HepG2 (cell line): ENCODE data around the gene IGFBP6. TPM values are rescaled to one million over a fixed set of nuclear protein-coding genes. Genes with fewer than 3 reads are reported as not detected.

ENCODE experiments used
- ATAC-seq: fragments of 200-7000 bp; cut with Tn5 transposase; 3 replicates; pipeline ENCODE4 v1.9.1; 2020; ENCODE audit warnings: mild to moderate bottlenecking, moderate library complexity
- BruUV-seq: library from RNA; stranded (reverse); fragments of 400-500 nt; replicated peaks from 2 replicates; lab custom pipeline; 2021; lab: Mats Ljungman, UMichigan
- CTCF ChIA-PET: fragments of 300-600 bp; formaldehyde crosslinking; extraction: SDS; loops from one replicate; lab custom pipeline; 2021; ENCODE audit warnings: low total read pairs, inconsistent platforms, low intra/inter-chr PET ratio; lab: Yijun Ruan, JAX
- POLR2A ChIA-PET: fragments of 350-600 bp; sonication (Branson Sonifier 250); formaldehyde crosslinking; loops from one replicate; lab custom pipeline; 2020; ENCODE audit warnings: antibody characterized with exemption, inconsistent platforms; lab: Yijun Ruan, JAX
- DNase-seq: peaks from one replicate; pipeline ENCODE4 v3.0.0-alpha.2; 2015; ENCODE audit warnings: low spot score
- FAIRE-seq: peaks from 3 replicates; lab custom pipeline; 2011; peaks lifted over from hg19 to GRCh38; lab: Jason Lieb, UNC
- H2AFZ ChIP-seq: one replicate; pipeline ENCODE4 v1.6.1; 2011; ENCODE audit warnings: low read length, inconsistent platforms
- H3K27ac ChIP-seq: fragments of 300-600 bp; 3 replicates; pipeline ENCODE4 v1.8.0; 2011; ENCODE audit warnings: mixed run types, mild to moderate bottlenecking, mixed read lengths, low read length, inconsistent platforms; ENCODE audit not compliant: insufficient read depth; ENCODE audit errors: extremely low read length
- H3K27me3 ChIP-seq, 2 experiments: fragments of 200-600 bp in 1 of 2; 2 replicates in 1 of 2; 3 replicates in 1 of 2; pipeline versions ENCODE4 v1.6.0 to v1.8.0; 2011; ENCODE audit warnings: low read length in 2 of 2, mild to moderate bottlenecking in 2 of 2, moderate library complexity in 2 of 2, inconsistent platforms in 1 of 2; ENCODE audit not compliant: insufficient read depth in 2 of 2, control insufficient read depth in 1 of 2
- H3K36me3 ChIP-seq, 2 experiments: fragments of 200-600 bp in 1 of 2; replicated peaks in 1 of 2; 2 replicates in 1 of 2; 3 replicates in 1 of 2; pipeline versions ENCODE4 v1.5.1 to v1.8.0; 2011; ENCODE audit warnings: low read length in 2 of 2, inconsistent platforms in 1 of 2; ENCODE audit not compliant: insufficient read depth in 2 of 2, control insufficient read depth in 1 of 2
- H3K4me1 ChIP-seq: 2 replicates; pipeline ENCODE4 v1.5.1; 2012; ENCODE audit warnings: low read length, inconsistent platforms; ENCODE audit not compliant: insufficient read depth
- H3K4me2 ChIP-seq: 2 replicates; pipeline ENCODE4 v1.6.0; 2011; ENCODE audit warnings: low read depth, low read length, inconsistent platforms
- H3K4me3 ChIP-seq, 3 experiments: fragments of 200-600 bp in 1 of 3; sonication (generic), shearing (Covaris generic) in 1 of 3; replicated peaks in 1 of 3; 2 replicates each; pipeline ENCODE4 v1.5.1; 2011 to 2016; ENCODE audit warnings: low read length in 3 of 3, inconsistent platforms in 2 of 3, low read depth in 2 of 3, mild to moderate bottlenecking in 2 of 3, control low read depth in 1 of 3, mixed read lengths in 1 of 3; ENCODE audit not compliant: insufficient read depth in 1 of 3
- H3K79me2 ChIP-seq: one replicate; pipeline ENCODE4 v1.6.1; 2011; ENCODE audit warnings: low read length, inconsistent platforms; ENCODE audit not compliant: insufficient read depth
- H3K9ac ChIP-seq: 2 replicates; pipeline ENCODE4 v1.6.0; 2011; ENCODE audit warnings: mild to moderate bottlenecking, low read depth, low read length, inconsistent platforms; ENCODE audit not compliant: insufficient read depth
- H3K9me3 ChIP-seq: 2 replicates; pipeline ENCODE4 v1.5.1; 2012; ENCODE audit warnings: mild to moderate bottlenecking, low read length
- H4K20me1 ChIP-seq: 2 replicates; pipeline ENCODE4 v1.6.0; 2011; ENCODE audit warnings: inconsistent platforms, mild to moderate bottlenecking, low read length, moderate library complexity; ENCODE audit not compliant: insufficient read depth
- HHEX ChIP-seq: IDR thresholded peaks from 2 replicates; pipeline ENCODE4 v1.6.1; 2016; ENCODE audit warnings: control low read depth
- HNRNPK ChIP-seq: fragments of 200-400 bp; formaldehyde crosslinking; IDR thresholded peaks from 2 replicates; pipeline ENCODE4 v1.6.1; 2018; ENCODE audit warnings: low read length, low read depth, moderate library complexity, mild to moderate bottlenecking; ENCODE audit not compliant: poor library complexity, severe bottlenecking
- RNF2 ChIP-seq: fragments of 450-650 bp; conservative IDR thresholded peaks from 2 replicates; pipeline ENCODE4 v1.6.1; 2016; ENCODE audit warnings: low read depth
- TRIM24 ChIP-seq: sonication (generic); formaldehyde crosslinking; IDR thresholded peaks from 2 replicates; pipeline ENCODE4 v1.8.0; 2022; ENCODE audit warnings: mild to moderate bottlenecking, missing genetic modification reagents
- ZNF101 ChIP-seq: sonication (generic); formaldehyde crosslinking; IDR thresholded peaks from 2 replicates; pipeline ENCODE4 v1.4.0; 2020; ENCODE audit warnings: mild to moderate bottlenecking, low read depth, missing genetic modification reagents, borderline replicate concordance
- ZNF3 ChIP-seq: IDR thresholded peaks from 2 replicates; pipeline ENCODE4 v1.7.0; 2017; ENCODE audit warnings: inconsistent platforms
- ZNF746 ChIP-seq: sonication (generic); formaldehyde crosslinking; IDR thresholded peaks from 2 replicates; pipeline ENCODE4 v1.8.0; 2022; ENCODE audit warnings: mild to moderate bottlenecking, missing genetic modification reagents
- ZNF792 ChIP-seq: IDR thresholded peaks from 2 replicates; pipeline ENCODE4 v1.6.1; 2016
- WGBS: methylation state at CpG from one replicate; pipeline ENCODE4 v1.1.6; 2017; ENCODE audit warnings: low lambda C conversion rate; 5-methylcytosine and 5-hydroxymethylcytosine counted together
- in situ Hi-C: cut with HindIII; loops from 2 replicates; pipeline ENCODE4 v1.10.0; 2017; ENCODE audit warnings: low pct_unique_long_range_greater_than_20kb; ENCODE audit not compliant: extremely low pct_ligation_motif_present
- intact Hi-C: fragments of 100-400 bp; cut with micrococcal nuclease; formaldehyde crosslinking; loops from one replicate; pipeline ENCODE4 v1.10.0; 2022; ENCODE audit not compliant: unreplicated experiment
- microRNA-seq: library from miRNA; unstranded; fragments of <30 nt; microRNA quantifications from one replicate; pipeline ENCODE4, GENCODE V29; 2020
- polyA plus RNA-seq, 8 experiments: library from polyadenylated mRNA; depleted of rRNA in 3 of 8; stranded (reverse) in 7 of 8; unstranded in 1 of 8; fragments of >200 nt; fragmentation: Illumina TruSeq in 4 of 8; extraction: Trizol in 4 of 8; gene quantifications; 2 replicates each; pipeline versions ENCODE4 v1.2.1 to v1.2.3, GENCODE V29; 2011 to 2016; ENCODE audit warnings: low read depth in 4 of 8, missing spikeins in 1 of 8, mixed read lengths in 1 of 8; ENCODE audit not compliant: insufficient read depth in 1 of 8
- small RNA-seq, 3 experiments: library from RNA; depleted of rRNA; stranded (forward); fragments of <200 nt; gene quantifications; one replicate each; pipeline ENCODE3, GENCODE V24; 2012; ENCODE audit warnings: low read depth in 2 of 3, low replicate concordance in 1 of 3; ENCODE audit not compliant: insufficient read length in 3 of 3, insufficient read depth in 2 of 3
- total RNA-seq, 5 experiments: library from RNA; depleted of rRNA; stranded (reverse); fragments of >200 nt; fragmentation: Illumina TruSeq; extraction: Trizol; gene quantifications; 2 replicates each; pipeline ENCODE4 v1.2.3, GENCODE V29; 2016; ENCODE audit warnings: low read depth in 1 of 5

Gene IGFBP6
- total and polyA plus RNA-seq, 2 of the 13 experiments (the other 11 are each of a cell fraction or from before 2014, with no cell fraction given) = 3.9 to 25.2 TPM

GRCh38 chr12:53151039-53151438, 53.6 kb downstream of the IGFBP6 start:
- Histone ChIP-seq H3K27me3 (no peaks in the 10 kb centered on the region), H3K36me3 (no peaks in the 10 kb centered on the region), H3K9me3 (no peaks in the 10 kb centered on the region), H2AFZ (no peak overlapping the region), H3K4me1 (peaks cover 1% of the 10 kb centered on the region), H3K4me2 (no peak overlapping the region), H3K4me3 (no peak overlapping the region), H3K79me2 (no peaks in the 10 kb centered on the region), H4K20me1 (no peaks in the 10 kb centered on the region), H3K27ac (no peak overlapping the region), H3K9ac (no peak overlapping the region)
- intact Hi-C loops = no loop called here
- FAIRE-seq = no peak
- TF ChIP-seq ZNF746 (no peak), RNF2 (no peak), ZNF3 (no peak), TRIM24 (CRISPR knock-in tag) (no peak), ZNF792 (no peak), ZNF101 (CRISPR knock-in tag) (no peak), HNRNPK (no peak), HHEX (no peak)
- ChIA-PET POLR2A (no interaction called here), CTCF (no interaction called here)
- no TSS peak for BruUV-seq
- 77% methylated on average over 6 of the region's 6 CpGs for WGBS
- ATAC-seq = no peak
- no peak for DNase-seq
- in situ Hi-C loops = no loop called here

Small RNA genes lying within 50 kb of the gene (microRNA-seq; reads per million reads assigned to microRNA genes)
- 0.68 reads per million for gene MIR6757

Small RNA genes lying within 50 kb of the gene (small RNA-seq; reads per million reads assigned to genes)
- gene HIGD1AP1 = 0 reads per million in 3 experiments
- gene MIR6757 = 0 reads per million in 3 experiments
- 0 reads per million in 3 experiments for gene RNU6-333P

Other genes with a start within 250 kb of the IGFBP6 start
- gene KRT78, start 248.7 kb upstream of the IGFBP6 start, total RNA-seq (2016; rRNA removed; fragmentation: Illumina TruSeq; extraction: Trizol) = not detected in 2 replicates
- not detected in 2 replicates for gene KRT78, start 248.7 kb upstream of the IGFBP6 start, polyA plus RNA-seq (2011; rRNA removed)
- gene KRT8, start 192.6 kb upstream of the IGFBP6 start, total RNA-seq (2016; rRNA removed; fragmentation: Illumina TruSeq; extraction: Trizol) = 718 and 837 TPM in 2 replicates
- gene KRT8, start 192.6 kb upstream of the IGFBP6 start, polyA plus RNA-seq (2011; rRNA removed) = 491 and 498 TPM in 2 replicates
- gene KRT18, start 148.5 kb upstream of the IGFBP6 start, total RNA-seq (2016; rRNA removed; fragmentation: Illumina TruSeq; extraction: Trizol) = 618 and 762 TPM in 2 replicates
- gene KRT18, start 148.5 kb upstream of the IGFBP6 start, polyA plus RNA-seq (2011; rRNA removed) = 433 and 436 TPM in 2 replicates
- gene EIF4B, start 91.2 kb upstream of the IGFBP6 start, total RNA-seq (2016; rRNA removed; fragmentation: Illumina TruSeq; extraction: Trizol) = 548 and 779 TPM in 2 replicates
- gene EIF4B, start 91.2 kb upstream of the IGFBP6 start, polyA plus RNA-seq (2011; rRNA removed) = 327 and 416 TPM in 2 replicates
- 3.2 and 8.9 TPM in 2 replicates for gene TNS2, start 47.6 kb upstream of the IGFBP6 start, total RNA-seq (2016; rRNA removed; fragmentation: Illumina TruSeq; extraction: Trizol)
- 18.0 and 20.4 TPM in 2 replicates for gene TNS2, start 47.6 kb upstream of the IGFBP6 start, polyA plus RNA-seq (2011; rRNA removed)
- gene SPRYD3, start 18.3 kb upstream of the IGFBP6 start, total RNA-seq (2016; rRNA removed; fragmentation: Illumina TruSeq; extraction: Trizol) = 9.0 and 9.2 TPM in 2 replicates
- 9.2 and 10.7 TPM in 2 replicates for gene SPRYD3, start 18.3 kb upstream of the IGFBP6 start, polyA plus RNA-seq (2011; rRNA removed)
- gene SOAT2, start 5.8 kb downstream of the IGFBP6 start, total RNA-seq (2016; rRNA removed; fragmentation: Illumina TruSeq; extraction: Trizol) = 6.1 and 14.9 TPM in 2 replicates
- 108 and 131 TPM in 2 replicates for gene SOAT2, start 5.8 kb downstream of the IGFBP6 start, polyA plus RNA-seq (2011; rRNA removed)
- 15.0 and 16.9 TPM in 2 replicates for gene ZNF740, start 83.1 kb downstream of the IGFBP6 start, total RNA-seq (2016; rRNA removed; fragmentation: Illumina TruSeq; extraction: Trizol)
- 19.0 and 22.0 TPM in 2 replicates for gene ZNF740, start 83.1 kb downstream of the IGFBP6 start, polyA plus RNA-seq (2011; rRNA removed)
- 2.7 and 7.2 TPM in 2 replicates for gene CSAD, start 83.3 kb downstream of the IGFBP6 start, total RNA-seq (2016; rRNA removed; fragmentation: Illumina TruSeq; extraction: Trizol)
- 23.5 and 25.2 TPM in 2 replicates for gene CSAD, start 83.3 kb downstream of the IGFBP6 start, polyA plus RNA-seq (2011; rRNA removed)
- 0.13 and 0.18 TPM in 2 replicates for gene ITGB7, start 109.6 kb downstream of the IGFBP6 start, total RNA-seq (2016; rRNA removed; fragmentation: Illumina TruSeq; extraction: Trizol)
- gene ITGB7, start 109.6 kb downstream of the IGFBP6 start, polyA plus RNA-seq (2011; rRNA removed) = 0.14 and 0.16 TPM in 2 replicates
- gene RARG, start 134.5 kb downstream of the IGFBP6 start, total RNA-seq (2016; rRNA removed; fragmentation: Illumina TruSeq; extraction: Trizol) = 0.77 and 0.91 TPM in 2 replicates
- gene RARG, start 134.5 kb downstream of the IGFBP6 start, polyA plus RNA-seq (2011; rRNA removed) = 1.5 and 1.6 TPM in 2 replicates
- 11.5 and 11.6 TPM in 2 replicates for gene ESPL1, start 170.6 kb downstream of the IGFBP6 start, total RNA-seq (2016; rRNA removed; fragmentation: Illumina TruSeq; extraction: Trizol)
- 5.3 and 5.8 TPM in 2 replicates for gene ESPL1, start 170.6 kb downstream of the IGFBP6 start, polyA plus RNA-seq (2011; rRNA removed)
- gene PFDN5, start 197.9 kb downstream of the IGFBP6 start, total RNA-seq (2016; rRNA removed; fragmentation: Illumina TruSeq; extraction: Trizol) = 462 and 578 TPM in 2 replicates
- 440 and 449 TPM in 2 replicates for gene PFDN5, start 197.9 kb downstream of the IGFBP6 start, polyA plus RNA-seq (2011; rRNA removed)
- gene MYG1, start 202.0 kb downstream of the IGFBP6 start, total RNA-seq (2016; rRNA removed; fragmentation: Illumina TruSeq; extraction: Trizol) = 58.0 and 62.6 TPM in 2 replicates
- 38.6 and 40.7 TPM in 2 replicates for gene MYG1, start 202.0 kb downstream of the IGFBP6 start, polyA plus RNA-seq (2011; rRNA removed)
- gene AAAS, start 223.9 kb downstream of the IGFBP6 start, total RNA-seq (2016; rRNA removed; fragmentation: Illumina TruSeq; extraction: Trizol) = 47.6 and 49.9 TPM in 2 replicates
- 52.0 and 54.0 TPM in 2 replicates for gene AAAS, start 223.9 kb downstream of the IGFBP6 start, polyA plus RNA-seq (2011; rRNA removed)
- gene SP7, start 238.7 kb downstream of the IGFBP6 start, total RNA-seq (2016; rRNA removed; fragmentation: Illumina TruSeq; extraction: Trizol) = not detected in 2 replicates
- not detected in 2 replicates for gene SP7, start 238.7 kb downstream of the IGFBP6 start, polyA plus RNA-seq (2011; rRNA removed)